Panc1 (cell line): ENCODE results near the gene POU4F1. TPM values are rescaled to one million over a fixed set of nuclear protein-coding genes. Genes with fewer than 3 reads are reported as not detected.

Experiments
- total RNA-seq: library from RNA; stranded (reverse); gene quantifications from one replicate; pipeline ENCODE4 v1.2.1, GENCODE V29; 2021; ENCODE audit not compliant: unreplicated experiment

The POU4F1 gene
- total RNA-seq, 1 experiment from 2014 or later = not detected

Other genes with a start within 250 kb of the POU4F1 start
- gene OBI1, start 55.6 kb upstream of the POU4F1 start, total RNA-seq = 9.1 TPM